Mammary epithelial cell (primary cell): Measurements from ENCODE around the gene HACD1.

ENCODE experiments used
- EZH2 ChIP-seq: IDR thresholded peaks from 2 replicates; pipeline ENCODE4 v1.6.1; 2012; ENCODE audit warnings: low read length, inconsistent platforms, borderline replicate concordance
- TF ChIP-seq, protein P1 (sequence below), 2 donors: IDR thresholded peaks in 1 of 2; conservative IDR thresholded peaks in 1 of 2; 2 replicates each; pipeline ENCODE4 v1.5.1; 2011 to 2012; ENCODE audit warnings: inconsistent platforms in 2 of 2, low read length in 2 of 2, mild to moderate bottlenecking in 2 of 2, control low read depth in 1 of 2, low read depth in 1 of 2; ENCODE audit not compliant: insufficient read depth in 1 of 2; ENCODE audit errors: extremely low read depth in 1 of 2

DNA sequence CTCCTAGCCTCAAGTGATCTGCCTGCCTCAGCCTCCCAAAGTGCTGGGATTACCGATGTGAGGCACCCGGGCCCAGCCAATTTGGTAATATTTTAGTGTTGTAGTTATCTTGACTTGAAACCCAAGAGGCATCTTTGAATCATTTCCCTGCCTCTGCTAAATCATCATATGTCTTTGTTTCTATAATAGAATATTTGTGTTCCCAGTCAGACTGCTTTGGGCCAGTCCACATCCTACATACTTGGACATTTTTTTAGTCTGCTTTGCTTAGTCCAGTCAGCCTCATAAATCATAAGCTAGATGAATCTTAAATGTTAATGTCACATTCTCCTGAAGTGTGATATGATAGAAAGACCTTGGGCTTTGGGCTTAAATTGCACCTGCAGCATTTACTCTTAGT is 32.7 kb upstream of the HACD1 start:
- TF ChIP-seq, protein P1, sequence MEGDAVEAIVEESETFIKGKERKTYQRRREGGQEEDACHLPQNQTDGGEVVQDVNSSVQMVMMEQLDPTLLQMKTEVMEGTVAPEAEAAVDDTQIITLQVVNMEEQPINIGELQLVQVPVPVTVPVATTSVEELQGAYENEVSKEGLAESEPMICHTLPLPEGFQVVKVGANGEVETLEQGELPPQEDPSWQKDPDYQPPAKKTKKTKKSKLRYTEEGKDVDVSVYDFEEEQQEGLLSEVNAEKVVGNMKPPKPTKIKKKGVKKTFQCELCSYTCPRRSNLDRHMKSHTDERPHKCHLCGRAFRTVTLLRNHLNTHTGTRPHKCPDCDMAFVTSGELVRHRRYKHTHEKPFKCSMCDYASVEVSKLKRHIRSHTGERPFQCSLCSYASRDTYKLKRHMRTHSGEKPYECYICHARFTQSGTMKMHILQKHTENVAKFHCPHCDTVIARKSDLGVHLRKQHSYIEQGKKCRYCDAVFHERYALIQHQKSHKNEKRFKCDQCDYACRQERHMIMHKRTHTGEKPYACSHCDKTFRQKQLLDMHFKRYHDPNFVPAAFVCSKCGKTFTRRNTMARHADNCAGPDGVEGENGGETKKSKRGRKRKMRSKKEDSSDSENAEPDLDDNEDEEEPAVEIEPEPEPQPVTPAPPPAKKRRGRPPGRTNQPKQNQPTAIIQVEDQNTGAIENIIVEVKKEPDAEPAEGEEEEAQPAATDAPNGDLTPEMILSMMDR (conservative IDR thresholded peaks at IDR 0.05 in 1 of 2, IDR thresholded peaks at IDR 0.05 in 1 of 2; ENCODE audit: extremely low read depth in 1 of 2, insufficient read depth in 1 of 2, low read depth in 1 of 2, low read length in 2 of 2): no peak
- no peak for TF ChIP-seq EZH2
